Measurements from ENCODE around the gene RNF168.
"Not testable (repeated sequence)": the region's sequence is repeated elsewhere in the genome, so short reads cannot be mapped to it uniquely, and the experiment has no call there.

The RNF168 gene

GRCh38 chr3:196517162-196517800, 13.7 kb upstream of the RNF168 start:
- DNase-seq (ENCODE audit: low read depth in 2 of 3, low spot score in 2 of 3) = no peak

GRCh38 chr3:196514913-196515621, 11.5 kb upstream of the RNF168 start, which contains the start of gene SMCO1:
Gene SMCO1 (minus strand): TSS chr3:196515346. CDS start chr3:196515209, 137 bp downstream.
- DNase-seq (ENCODE audit: low read depth in 2 of 3, low spot score in 2 of 3) = no peak

DNA sequence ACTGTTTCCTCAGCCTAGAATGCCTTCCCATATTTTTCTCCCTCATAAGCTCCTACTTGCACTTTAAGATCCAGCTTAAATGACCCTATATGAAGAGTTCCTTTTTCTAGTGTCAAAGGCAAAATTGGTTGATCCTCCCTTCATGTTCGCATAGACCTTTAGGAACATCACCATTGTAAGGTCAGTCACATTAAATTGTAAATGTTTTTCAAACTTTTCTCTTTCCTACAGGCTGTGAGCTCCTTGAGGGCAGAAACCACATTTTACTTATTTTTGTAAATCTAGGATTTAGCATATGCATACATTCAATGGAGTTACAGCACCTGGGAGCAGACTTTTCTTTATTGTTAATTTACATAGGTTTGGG, 10.8 kb upstream of the RNF168 start:
- DNase-seq (ENCODE audit: low read depth in 2 of 3, low spot score in 2 of 3) = no peak

DNA sequence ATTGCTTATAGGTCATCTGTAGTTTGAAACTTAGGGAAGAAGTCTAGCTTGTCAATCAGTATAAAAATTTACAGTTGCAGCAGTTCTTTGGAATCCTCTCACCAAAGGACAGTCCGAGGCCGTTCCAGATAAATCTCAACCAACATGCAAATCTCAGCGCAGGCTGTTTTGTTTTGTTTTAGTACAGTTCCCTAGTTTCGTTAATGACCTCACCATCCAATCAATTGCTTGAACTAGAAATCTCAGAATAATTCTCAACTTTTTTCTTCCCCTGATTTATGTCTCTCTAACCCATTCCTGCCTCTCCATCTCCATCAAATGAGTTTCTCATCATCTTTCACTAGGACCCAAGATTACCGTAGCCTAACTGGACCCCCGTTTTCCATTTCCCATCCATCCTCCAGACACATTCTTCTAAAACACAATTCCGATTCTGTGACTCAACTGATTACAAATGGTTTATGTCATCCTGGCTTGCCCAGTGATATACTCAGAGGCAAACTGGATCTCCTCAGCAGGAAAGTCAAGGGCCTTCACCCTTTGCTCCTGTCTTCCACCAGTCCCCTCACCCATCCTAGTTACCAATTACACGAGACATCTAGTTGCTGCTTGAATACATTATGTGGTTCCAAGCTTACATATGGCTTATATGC, 10.3 kb upstream of the RNF168 start:
- no peak for DNase-seq (ENCODE audit: low read depth in 2 of 3, low spot score in 2 of 3)

DNA sequence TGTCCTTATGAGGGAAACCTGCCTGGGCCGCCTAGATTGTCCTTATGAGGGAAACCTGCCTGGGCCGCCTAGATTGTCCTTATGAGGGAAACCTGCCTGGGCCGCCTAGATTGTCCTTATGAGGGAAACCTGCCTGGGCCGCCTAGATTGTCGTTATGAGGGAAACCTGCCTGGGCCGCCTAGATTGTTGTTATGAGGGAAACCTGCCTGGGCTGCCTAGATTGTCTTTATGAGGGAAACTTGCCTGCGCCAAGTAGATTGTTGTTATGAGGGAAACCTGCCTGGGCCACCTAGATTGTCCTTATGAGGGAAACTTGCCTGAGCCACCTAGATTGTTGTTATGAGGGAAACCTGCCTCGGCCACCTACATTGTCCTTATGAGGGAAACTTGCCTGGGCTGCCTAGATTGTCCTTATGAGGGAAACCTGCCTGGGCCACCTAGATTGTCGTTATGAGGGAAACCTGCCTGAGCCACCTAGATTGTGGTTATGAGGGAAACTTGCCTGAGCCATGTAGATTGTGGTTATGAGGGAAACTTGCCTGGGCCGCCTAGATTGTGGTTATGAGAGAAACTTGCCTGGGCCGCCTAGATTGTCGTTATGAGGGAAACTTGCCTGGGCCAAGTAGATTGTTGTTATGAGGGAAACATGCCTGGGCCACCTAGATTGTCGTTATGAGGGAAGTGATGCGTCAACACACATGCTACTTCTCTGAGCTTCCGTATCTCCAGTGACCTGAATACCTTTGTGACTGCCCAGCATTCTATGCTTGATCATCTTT, 8.3 kb upstream of the RNF168 start:
- not testable (repeated sequence) for DNase-seq (ENCODE audit: low read depth in 2 of 3, low spot score in 2 of 3)

- DNase-seq (ENCODE audit: low read depth in 2 of 3, low spot score in 2 of 3) = not testable (repeated sequence)
These were observed 7.5 kb upstream of the RNF168 start for GRCh38 chr3:196511108-196511507.

DNA sequence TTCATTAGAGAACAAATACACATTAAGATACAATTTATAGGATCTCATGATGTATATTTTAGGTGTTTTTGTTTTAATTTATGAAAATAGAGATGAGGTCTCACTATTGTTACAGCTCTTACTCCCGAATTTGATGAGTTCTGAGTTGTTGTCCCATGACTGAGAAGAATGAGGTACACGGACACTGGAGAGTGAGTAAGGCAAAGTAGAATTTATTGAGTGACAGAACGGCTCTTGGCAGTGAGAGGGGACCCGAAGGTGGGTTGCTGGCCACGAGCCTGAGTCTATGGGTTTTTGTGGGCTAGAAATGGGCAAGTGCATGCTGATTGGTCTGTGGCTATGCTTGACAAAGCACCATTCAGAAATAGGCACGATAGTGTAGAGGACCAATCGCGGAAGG, 3.1 kb upstream of the RNF168 start:
- DNase-seq (ENCODE audit: low read depth in 2 of 3, low spot score in 2 of 3) = no peak

DNA sequence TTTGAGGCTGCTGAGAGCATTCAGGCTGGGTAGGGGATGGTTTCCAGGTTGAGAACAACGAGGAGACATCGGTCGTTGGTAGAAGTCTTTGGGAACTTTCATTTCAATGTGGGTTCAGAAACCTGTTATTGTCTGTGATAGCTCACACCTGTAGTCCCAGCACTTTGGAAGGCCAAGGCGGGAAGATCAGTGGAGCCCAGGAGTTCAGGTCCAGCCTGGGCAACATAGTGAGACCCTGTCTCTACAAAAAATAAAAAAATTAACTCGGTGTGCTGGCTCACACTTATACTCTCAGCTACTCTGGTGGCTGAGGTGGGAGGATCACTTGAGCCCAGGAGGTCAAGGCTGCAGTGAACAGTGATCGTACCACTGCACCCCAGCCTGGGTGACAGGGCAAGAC, 988 bp upstream of the RNF168 start:
- no peak for DNase-seq (ENCODE audit: low read depth in 2 of 3, low spot score in 2 of 3)

DNA sequence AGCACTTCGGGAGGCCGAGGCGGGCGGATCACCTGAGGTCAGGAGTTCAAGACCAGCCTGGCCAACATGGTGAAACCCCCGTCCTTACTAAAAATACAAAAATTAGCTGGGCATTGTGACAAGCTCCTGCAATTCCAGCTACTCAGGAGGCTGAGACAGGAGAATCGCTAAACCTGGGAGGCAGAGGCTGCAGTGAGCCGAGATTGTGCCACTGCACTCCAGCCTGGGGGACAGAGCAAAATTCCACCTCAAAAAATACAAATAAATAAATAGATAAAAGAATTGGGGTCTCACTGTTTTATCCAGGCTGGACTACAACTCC, 470 bp upstream of the RNF168 start:
- DNase-seq (ENCODE audit: low read depth in 2 of 3, low spot score in 2 of 3) = not testable (repeated sequence)

- DNase-seq (ENCODE audit: low read depth in 2 of 3, low spot score in 2 of 3) = peak in 2 of 3 experiments; percentile 23 to 31
These were observed 783 bp downstream of the RNF168 start for GRCh38 chr3:196502775-196503195.

GRCh38 chr3:196501316-196502044, 2.1 kb downstream of the RNF168 start:
- no peak for DNase-seq (ENCODE audit: low read depth in 2 of 3, low spot score in 2 of 3)

DNA sequence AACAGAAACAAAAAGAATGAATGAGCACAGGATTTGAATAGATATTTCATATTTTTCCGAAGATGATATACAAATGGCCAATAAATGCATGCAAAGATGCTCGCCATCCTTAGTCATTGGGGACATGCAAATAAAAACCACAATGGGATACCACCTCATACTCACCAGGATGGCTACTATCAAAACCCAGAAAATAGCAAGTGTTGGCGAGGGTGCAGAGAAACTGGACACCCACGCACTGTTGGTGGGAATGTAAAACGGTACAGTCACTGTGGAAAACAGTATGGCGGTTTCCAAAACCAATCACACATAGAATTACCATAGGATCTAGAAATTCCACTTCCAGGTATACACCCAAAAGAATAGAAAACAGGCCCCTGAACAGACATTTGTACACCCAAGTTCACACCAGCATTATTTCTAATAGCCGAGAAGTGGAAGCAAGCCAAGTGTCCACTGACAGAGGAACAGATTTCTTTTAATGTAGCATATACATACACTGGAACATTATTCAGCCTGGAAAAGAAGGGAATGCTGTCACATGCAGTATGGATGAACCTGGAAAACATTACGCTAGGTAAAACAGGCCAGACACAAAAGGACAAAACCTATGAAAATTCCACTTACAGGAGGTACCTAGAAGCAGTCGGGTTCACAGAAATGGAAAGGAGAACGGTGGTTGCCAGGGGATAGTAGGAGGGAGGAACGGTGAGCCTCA, 3.6 kb downstream of the RNF168 start:
- DNase-seq (ENCODE audit: low read depth in 2 of 3, low spot score in 2 of 3) = no peak

DNA sequence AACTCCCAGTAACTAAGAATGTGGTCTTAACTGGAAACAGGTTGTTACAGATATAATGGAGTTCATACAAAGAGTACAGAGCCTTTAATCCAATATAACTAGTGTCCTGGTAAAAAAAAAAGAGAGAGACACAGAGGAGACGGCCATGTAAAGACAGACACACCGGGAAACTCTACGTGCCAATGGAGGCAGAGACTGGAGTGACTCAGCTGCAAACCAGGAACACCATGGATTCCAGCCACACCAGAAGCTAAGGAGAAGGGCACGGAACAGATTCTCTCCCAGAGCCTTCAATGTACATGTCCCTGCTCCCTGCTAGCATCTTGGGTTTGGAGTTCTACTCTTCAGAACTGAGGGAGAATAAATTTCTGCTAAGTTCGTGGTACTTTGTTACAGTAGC, 4.5 kb downstream of the RNF168 start:
- DNase-seq (ENCODE audit: low read depth in 2 of 3, low spot score in 2 of 3) = no peak

GRCh38 chr3:196498297-196498696, 5.3 kb downstream of the RNF168 start:
- DNase-seq (ENCODE audit: low read depth in 2 of 3, low spot score in 2 of 3) = no peak

DNA sequence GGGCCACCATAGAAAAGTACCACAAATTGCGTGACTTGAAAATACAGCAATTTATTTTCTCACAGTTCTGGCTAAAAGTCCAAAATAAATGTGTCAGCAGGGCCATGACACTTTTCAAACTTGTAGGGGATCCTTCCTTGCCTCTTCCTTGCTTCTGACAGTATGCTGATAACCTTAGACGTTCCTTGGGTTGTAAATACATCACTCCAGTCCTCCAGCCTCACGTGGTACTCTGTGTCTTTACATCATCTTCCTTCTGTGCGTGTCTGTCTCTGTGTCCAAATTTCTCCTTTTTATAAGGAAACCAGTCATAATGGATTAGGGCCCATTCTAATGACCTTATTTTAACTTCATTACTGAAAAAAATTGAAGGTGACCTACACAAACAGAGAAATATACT, 7.4 kb downstream of the RNF168 start:
- DNase-seq (ENCODE audit: low read depth in 2 of 3, low spot score in 2 of 3) = no peak

- no peak for DNase-seq (ENCODE audit: low read depth in 2 of 3, low spot score in 2 of 3)
These were observed 10.3 kb downstream of the RNF168 start for GRCh38 chr3:196493292-196493691.

DNA sequence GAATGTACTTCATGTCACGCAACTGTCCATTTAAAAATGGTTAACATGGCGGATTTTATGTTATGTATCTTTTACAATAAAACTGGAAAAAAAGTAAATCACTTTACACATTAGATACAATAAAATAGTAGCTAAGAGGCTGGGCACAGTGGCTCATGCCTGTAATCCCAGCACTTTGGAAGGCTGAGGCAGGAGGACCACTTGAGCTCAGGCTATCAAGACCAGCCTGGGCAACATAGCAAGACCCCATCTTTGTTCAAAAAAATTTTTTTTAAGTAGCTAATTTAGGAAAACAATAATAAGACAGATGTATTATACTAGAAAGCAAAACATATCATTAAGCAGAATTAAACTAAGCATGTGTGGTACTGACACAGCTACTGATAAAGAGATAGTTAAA, 11.5 kb downstream of the RNF168 start:
- no peak for DNase-seq (ENCODE audit: low read depth in 2 of 3, low spot score in 2 of 3)

GRCh38 chr3:196489747-196490146, 13.8 kb downstream of the RNF168 start:
- DNase-seq (ENCODE audit: low read depth in 2 of 3, low spot score in 2 of 3) = no peak

DNA sequence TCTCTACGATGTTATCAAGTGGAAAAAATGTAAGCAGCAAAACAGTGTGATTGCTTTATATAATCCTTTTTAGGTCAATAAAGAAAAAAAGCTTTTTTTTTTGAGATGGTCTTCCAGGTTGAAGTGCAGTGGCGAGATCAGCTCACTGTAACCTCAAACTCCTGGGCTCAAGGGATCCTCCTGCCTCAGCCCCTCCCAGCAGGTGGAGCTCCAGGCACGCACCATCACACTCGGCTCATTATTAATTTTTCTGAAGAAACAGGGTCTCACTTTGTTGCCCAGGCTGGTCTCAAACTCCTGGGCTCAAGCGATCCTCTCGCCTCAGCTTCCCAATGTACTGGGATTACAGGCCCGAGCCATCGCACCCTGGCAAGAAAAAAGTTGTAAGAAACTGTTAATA, 17.3 kb downstream of the RNF168 start:
- DNase-seq (ENCODE audit: low read depth in 2 of 3, low spot score in 2 of 3) = no peak

- DNase-seq (ENCODE audit: low read depth in 2 of 3, low spot score in 2 of 3) = no peak
These were observed 25.9 kb downstream of the RNF168 start for GRCh38 chr3:196477678-196478077.
